ENCODE measurements around the gene RELN. TPM values are rescaled to one million over a fixed set of nuclear protein-coding genes. Genes with fewer than 3 reads are reported as not detected.

Gene RELN
- total and polyA plus RNA-seq, 2 experiments from 2014 or later: 3.9 to 22.0 TPM

DNA sequence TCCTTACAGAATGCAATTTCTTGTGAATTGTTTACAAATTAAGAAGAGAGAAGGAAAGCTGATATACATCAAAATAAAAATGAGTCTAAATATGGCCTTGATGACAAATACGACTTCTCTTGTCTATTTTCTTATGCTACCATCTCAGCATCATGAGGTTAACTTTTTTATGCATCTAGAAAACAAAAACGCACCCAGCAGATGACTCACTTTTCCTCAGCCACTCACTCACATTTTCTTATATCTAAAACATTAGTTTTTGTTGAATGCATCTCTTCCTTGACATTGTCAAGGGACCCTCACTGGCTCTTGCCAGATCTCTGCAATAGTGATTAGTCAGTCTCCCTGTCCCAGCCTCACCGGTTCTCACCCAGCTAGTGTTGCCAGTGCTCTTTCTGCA is 287.0 kb downstream of the RELN start:
- 73% methylated on average over 3 of the region's 3 CpGs for WGBS (ENCODE audit: low lambda C conversion rate, missing lambda C conversion rate)
- no peak for DNase-seq (ENCODE audit: low spot score)
- TF ChIP-seq, protein P1, sequence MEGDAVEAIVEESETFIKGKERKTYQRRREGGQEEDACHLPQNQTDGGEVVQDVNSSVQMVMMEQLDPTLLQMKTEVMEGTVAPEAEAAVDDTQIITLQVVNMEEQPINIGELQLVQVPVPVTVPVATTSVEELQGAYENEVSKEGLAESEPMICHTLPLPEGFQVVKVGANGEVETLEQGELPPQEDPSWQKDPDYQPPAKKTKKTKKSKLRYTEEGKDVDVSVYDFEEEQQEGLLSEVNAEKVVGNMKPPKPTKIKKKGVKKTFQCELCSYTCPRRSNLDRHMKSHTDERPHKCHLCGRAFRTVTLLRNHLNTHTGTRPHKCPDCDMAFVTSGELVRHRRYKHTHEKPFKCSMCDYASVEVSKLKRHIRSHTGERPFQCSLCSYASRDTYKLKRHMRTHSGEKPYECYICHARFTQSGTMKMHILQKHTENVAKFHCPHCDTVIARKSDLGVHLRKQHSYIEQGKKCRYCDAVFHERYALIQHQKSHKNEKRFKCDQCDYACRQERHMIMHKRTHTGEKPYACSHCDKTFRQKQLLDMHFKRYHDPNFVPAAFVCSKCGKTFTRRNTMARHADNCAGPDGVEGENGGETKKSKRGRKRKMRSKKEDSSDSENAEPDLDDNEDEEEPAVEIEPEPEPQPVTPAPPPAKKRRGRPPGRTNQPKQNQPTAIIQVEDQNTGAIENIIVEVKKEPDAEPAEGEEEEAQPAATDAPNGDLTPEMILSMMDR (IDR thresholded peaks at IDR 0.05; ENCODE audit: poor library complexity): no peak
- no peak for TF ChIP-seq EZH2 (IDR thresholded peaks at IDR 0.05; ENCODE audit: borderline replicate concordance)
- TF ChIP-seq EZH2phosphoT487 (IDR thresholded peaks at IDR 0.05; ENCODE audit: low read depth, severe bottlenecking, unreplicated experiment): no peak
- no peaks in the 10 kb centered on the region for H3K9me3 ChIP-seq (ENCODE audit: low read depth)
- H4K20me1 ChIP-seq (ENCODE audit: insufficient read depth, poor library complexity, severe bottlenecking): no peaks in the 10 kb centered on the region
- H2AFZ ChIP-seq: no peak overlapping the region
- H3K27me3 ChIP-seq: no peaks in the 10 kb centered on the region
- no peaks in the 10 kb centered on the region for H3K9me2 ChIP-seq (replicated peaks; ENCODE audit: insufficient read depth)
- no peaks in the 10 kb centered on the region for H3K79me2 ChIP-seq
- H3K4me2 ChIP-seq: no peak overlapping the region
- no peaks in the 10 kb centered on the region for H3K4me1 ChIP-seq (ENCODE audit: insufficient read depth)
- H3K4me3 ChIP-seq: no peak overlapping the region
- H3K36me3 ChIP-seq (replicated peaks; ENCODE audit: insufficient read depth, low read depth): no peaks in the 10 kb centered on the region
- H3K27ac ChIP-seq: no peak overlapping the region

DNA sequence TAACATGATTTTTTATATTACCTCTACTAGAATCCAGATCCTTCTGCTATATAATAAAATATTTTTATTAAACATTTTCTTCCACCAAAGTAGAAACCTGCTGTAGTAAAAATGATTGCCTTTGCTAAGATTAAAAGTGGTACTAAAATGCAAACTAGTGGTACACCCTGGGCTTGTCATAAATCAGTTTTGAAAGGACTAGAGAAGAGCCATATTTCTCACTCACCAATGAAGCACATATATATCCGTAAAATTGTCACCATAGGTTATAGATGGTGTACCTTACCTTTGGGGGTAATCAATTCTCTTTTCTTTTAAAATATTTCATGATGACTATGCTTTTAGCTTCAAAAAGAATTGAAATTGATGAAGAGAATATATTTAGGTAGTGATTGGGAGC is 290.4 kb downstream of the RELN start:
- no peak for TF ChIP-seq EZH2 (IDR thresholded peaks at IDR 0.05; ENCODE audit: borderline replicate concordance)
- TF ChIP-seq EZH2phosphoT487 (IDR thresholded peaks at IDR 0.05; ENCODE audit: low read depth, severe bottlenecking, unreplicated experiment): no peak
- TF ChIP-seq, protein P1 (IDR thresholded peaks at IDR 0.05; ENCODE audit: poor library complexity): no peak
- Histone ChIP-seq H2AFZ (no peak overlapping the region), H3K27ac (no peak overlapping the region), H3K4me2 (no peak overlapping the region), H3K9me3 (ENCODE audit: low read depth) (no peaks in the 10 kb centered on the region), H3K9me2 (replicated peaks; ENCODE audit: insufficient read depth) (no peaks in the 10 kb centered on the region), H3K27me3 (no peaks in the 10 kb centered on the region), H3K36me3 (replicated peaks; ENCODE audit: insufficient read depth, low read depth) (no peaks in the 10 kb centered on the region), H3K79me2 (no peaks in the 10 kb centered on the region), H4K20me1 (ENCODE audit: insufficient read depth, poor library complexity, severe bottlenecking) (no peaks in the 10 kb centered on the region), H3K4me3 (no peak overlapping the region), H3K4me1 (ENCODE audit: insufficient read depth) (no peaks in the 10 kb centered on the region)
- WGBS (ENCODE audit: low lambda C conversion rate, missing lambda C conversion rate): 97% methylated on average over 1 of the region's 1 CpG
- DNase-seq (ENCODE audit: low spot score): no peak

DNA sequence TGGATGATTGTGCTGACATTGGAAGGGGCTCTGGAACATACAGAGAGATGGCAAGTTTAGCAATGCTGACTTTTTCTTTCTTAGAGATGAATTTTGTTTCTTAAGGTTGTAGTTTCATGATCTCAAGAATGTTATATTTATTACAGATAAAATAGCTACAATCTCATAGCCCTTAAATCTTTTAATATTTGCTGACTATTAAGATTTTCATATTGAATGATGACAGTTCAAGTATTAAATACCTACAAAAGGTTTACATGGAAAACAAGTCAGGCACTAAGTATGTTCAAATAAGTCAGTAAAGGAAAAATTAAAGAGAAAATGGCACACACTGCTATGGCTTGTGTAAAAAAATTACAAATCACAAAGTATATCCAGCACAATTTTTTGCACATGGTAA is 291.4 kb downstream of the RELN start:
- H3K4me1 ChIP-seq (ENCODE audit: insufficient read depth): no peaks in the 10 kb centered on the region

More for the DNA sequence above, 291.4 kb downstream of the RELN start:
- Histone ChIP-seq H3K79me2 (no peaks in the 10 kb centered on the region), H3K27ac (no peak overlapping the region), H3K4me2 (no peak overlapping the region), H2AFZ (no peak overlapping the region), H3K4me3 (no peak overlapping the region), H3K9me3 (ENCODE audit: low read depth) (no peaks in the 10 kb centered on the region), H4K20me1 (ENCODE audit: insufficient read depth, poor library complexity, severe bottlenecking) (no peaks in the 10 kb centered on the region), H3K27me3 (no peaks in the 10 kb centered on the region), H3K36me3 (replicated peaks; ENCODE audit: insufficient read depth, low read depth) (no peaks in the 10 kb centered on the region), H3K9me2 (replicated peaks; ENCODE audit: insufficient read depth) (no peaks in the 10 kb centered on the region)
- TF ChIP-seq EZH2phosphoT487 (IDR thresholded peaks at IDR 0.05; ENCODE audit: low read depth, severe bottlenecking, unreplicated experiment): no peak
- TF ChIP-seq EZH2 (IDR thresholded peaks at IDR 0.05; ENCODE audit: borderline replicate concordance): no peak
- TF ChIP-seq, protein P1 (IDR thresholded peaks at IDR 0.05; ENCODE audit: poor library complexity): no peak
- no peak for DNase-seq (ENCODE audit: low spot score)

Data from hepatocyte (in vitro differentiated cells).